IMR-90 (cell line): ENCODE results near the gene KRTAP5-9. TPM values are rescaled to one million over a fixed set of nuclear protein-coding genes. Genes with fewer than 3 reads are reported as not detected.

Experiments
- ATAC-seq: fragments of 200-7000 bp; cut with Tn5 transposase; 2 replicates; pipeline ENCODE4 v1.9.1; 2020; ENCODE audit warnings: low read depth, mild to moderate bottlenecking, moderate library complexity
- BruUV-seq: library from RNA; stranded (reverse); fragments of 400-500 nt; replicated peaks from 2 replicates; lab custom pipeline; 2021; lab: Mats Ljungman, UMichigan
- CTCF ChIA-PET: fragments of 300-600 bp; formaldehyde crosslinking; extraction: SDS; loops from one replicate; lab custom pipeline; 2021; ENCODE audit warnings: antibody characterized with exemption; lab: Yijun Ruan, JAX
- POLR2A ChIA-PET: fragments of 300-600 bp; sonication (Branson Sonifier 250); formaldehyde crosslinking; loops from one replicate; lab custom pipeline; 2022; ENCODE audit warnings: antibody characterized with exemption; ENCODE audit not compliant: unreplicated experiment; lab: Charles Lee
- DNase-seq: peaks from one replicate; pipeline ENCODE4 v3.0.0; 2013
- H2AFZ ChIP-seq: replicated peaks from 2 replicates; pipeline ENCODE3; 2013; ENCODE audit warnings: low read length, mild to moderate bottlenecking; ENCODE audit not compliant: poor library complexity
- H2AK5ac ChIP-seq: 2 replicates; pipeline ENCODE4 v1.6.1; 2013; ENCODE audit warnings: low read depth, low read length, inconsistent platforms
- H2AK9ac ChIP-seq: replicated peaks from 2 replicates; pipeline ENCODE3; 2013; ENCODE audit warnings: mild to moderate bottlenecking, low read depth, low read length, moderate library complexity; ENCODE audit not compliant: poor library complexity
- H2BK120ac ChIP-seq: 2 replicates; pipeline ENCODE4 v1.6.1; 2013; ENCODE audit warnings: low read depth, low read length, inconsistent platforms
- H2BK15ac ChIP-seq: 3 replicates; pipeline ENCODE4 v1.6.1; 2013; ENCODE audit warnings: low read depth, low read length, inconsistent platforms
- H2BK20ac ChIP-seq: 2 replicates; pipeline ENCODE4 v1.6.1; 2013; ENCODE audit warnings: low read depth, mild to moderate bottlenecking, inconsistent platforms, low read length, moderate library complexity
- H2BK5ac ChIP-seq: 2 replicates; pipeline ENCODE4 v1.6.1; 2013; ENCODE audit warnings: mild to moderate bottlenecking, low read depth, low read length, inconsistent platforms; ENCODE audit not compliant: poor library complexity, severe bottlenecking
- H3K14ac ChIP-seq: replicated peaks from 2 replicates; pipeline ENCODE4 v1.6.1; 2013; ENCODE audit warnings: low read depth, low read length, inconsistent platforms
- H3K18ac ChIP-seq: 2 replicates; pipeline ENCODE4 v1.6.1; 2013; ENCODE audit warnings: low read depth, low read length, control low read depth
- H3K23ac ChIP-seq: 2 replicates; pipeline ENCODE4 v1.6.1; 2013; ENCODE audit warnings: low read depth, low read length, inconsistent platforms
- H3K27ac ChIP-seq: 2 replicates; pipeline ENCODE4 v1.5.1; 2013; ENCODE audit warnings: mild to moderate bottlenecking, control low read depth, low read length; ENCODE audit not compliant: insufficient read depth
- H3K27me3 ChIP-seq: 2 replicates; pipeline ENCODE4 v1.6.1; 2013; ENCODE audit warnings: low read length; ENCODE audit not compliant: control insufficient read depth, insufficient read depth
- H3K36me3 ChIP-seq: 2 replicates; pipeline ENCODE4 v1.6.1; 2013; ENCODE audit warnings: low read length, mixed read lengths; ENCODE audit not compliant: control insufficient read depth, insufficient read depth
- H3K4ac ChIP-seq: 2 replicates; pipeline ENCODE4 v1.6.1; 2013; ENCODE audit warnings: low read depth, low read length, inconsistent platforms
- H3K4me1 ChIP-seq: 2 replicates; pipeline ENCODE4 v1.6.1; 2013; ENCODE audit warnings: low read length, mixed read lengths; ENCODE audit not compliant: control insufficient read depth, insufficient read depth
- H3K4me2 ChIP-seq: 2 replicates; pipeline ENCODE4 v1.6.1; 2013; ENCODE audit warnings: low read depth, mild to moderate bottlenecking, control low read depth, low read length, moderate library complexity
- H3K4me3 ChIP-seq: 2 replicates; pipeline ENCODE4 v1.5.1; 2013; ENCODE audit warnings: low read depth, mild to moderate bottlenecking, control low read depth, low read length, moderate library complexity; ENCODE audit not compliant: insufficient read depth
- H3K56ac ChIP-seq: 2 replicates; pipeline ENCODE4 v1.6.1; 2013; ENCODE audit warnings: low read length, inconsistent platforms; ENCODE audit not compliant: insufficient read depth; ENCODE audit errors: extremely low read depth
- H3K79me1 ChIP-seq, 2 experiments: 2 replicates each; pipeline ENCODE4 v1.6.1; 2013; ENCODE audit warnings: low read length in 2 of 2, inconsistent platforms in 1 of 2, low read depth in 1 of 2
- H3K9ac ChIP-seq: 2 replicates; pipeline ENCODE4 v1.6.1; 2013; ENCODE audit warnings: low read depth, low read length, control low read depth
- H3K9me1 ChIP-seq: 2 replicates; pipeline ENCODE4 v1.6.1; 2013; ENCODE audit warnings: low read length, inconsistent platforms; ENCODE audit not compliant: insufficient read depth
- H3K9me3 ChIP-seq: 2 replicates; pipeline ENCODE4 v1.6.1; 2013; ENCODE audit warnings: low read length; ENCODE audit not compliant: control insufficient read depth, insufficient read depth
- H4K20me1 ChIP-seq: 2 replicates; pipeline ENCODE4 v1.6.1; 2013; ENCODE audit warnings: low read length, inconsistent platforms; ENCODE audit not compliant: insufficient read depth
- H4K5ac ChIP-seq: 2 replicates; pipeline ENCODE4 v1.6.1; 2013; ENCODE audit warnings: mild to moderate bottlenecking, low read depth, low read length, control low read depth
- H4K8ac ChIP-seq, 2 experiments: 2 replicates each; pipeline ENCODE4 v1.6.1; 2013; ENCODE audit warnings: low read depth in 2 of 2, low read length in 2 of 2, control low read depth in 1 of 2, inconsistent platforms in 1 of 2
- H4K91ac ChIP-seq: 2 replicates; pipeline ENCODE4 v1.6.1; 2013; ENCODE audit warnings: low read depth, low read length, inconsistent platforms; ENCODE audit not compliant: insufficient read depth
- CEBPB ChIP-seq: IDR thresholded peaks from 2 replicates; pipeline ENCODE4 v1.6.1; 2012; ENCODE audit warnings: low read depth, low read length, improper control_type of control experiment
- CTCF ChIP-seq: conservative IDR thresholded peaks from 2 replicates; pipeline ENCODE4 v1.5.1; 2012; ENCODE audit warnings: mild to moderate bottlenecking, low read depth, low read length, improper control_type of control experiment
- RAD21 ChIP-seq: IDR thresholded peaks from 2 replicates; pipeline ENCODE4 v1.6.1; 2012; ENCODE audit warnings: low read length, improper control_type of control experiment
- RFX5 ChIP-seq: IDR thresholded peaks from 2 replicates; pipeline ENCODE4 v1.8.0; 2012; ENCODE audit warnings: low read depth, mild to moderate bottlenecking, low read length, moderate library complexity
- SMC3 ChIP-seq: fragments of 150-350 bp; IDR thresholded peaks from 2 replicates; pipeline ENCODE4 v1.6.1; 2016; ENCODE audit warnings: low read depth, mild to moderate bottlenecking, antibody characterized with exemption, low read length, moderate library complexity
- WGBS, 2 experiments: methylation state at CpG; one replicate each; pipeline versions ENCODE4 v1.1.5 to v1.1.7; 2013; ENCODE audit warnings: missing lambda C conversion rate in 2 of 2; ENCODE audit not compliant: insufficient read length in 1 of 2; ENCODE audit errors: extremely low coverage in 2 of 2; 5-methylcytosine and 5-hydroxymethylcytosine counted together
- dilution Hi-C: fragments of 300-500 bp; cut with HindIII; formaldehyde crosslinking; loops from one replicate; pipeline ENCODE4 v1.14.3; 2018; ENCODE audit warnings: low sequenced_read_pairs; ENCODE audit not compliant: unreplicated experiment
- in situ Hi-C: fragments of 300-500 bp; cut with MboI; formaldehyde crosslinking; loops from 3 replicates; pipeline ENCODE4 v1.14.3; 2019; ENCODE audit warnings: low sequenced_read_pairs, inconsistent platforms, mixed read lengths
- intact Hi-C: fragments of 100-400 bp; cut with micrococcal nuclease; formaldehyde crosslinking; loops from 2 replicates; pipeline ENCODE4 v1.10.0; 2022
- polyA plus RNA-seq, 3 experiments: library from polyadenylated mRNA; depleted of rRNA; stranded (reverse); fragments of >200 nt; gene quantifications; 2 replicates each; pipeline ENCODE4 v1.2.3, GENCODE V29; 2012; ENCODE audit warnings: low replicate concordance in 1 of 3
- total RNA-seq: library from RNA; depleted of rRNA; stranded (reverse); fragments of >200 nt; gene quantifications from 2 replicates; pipeline ENCODE4 v1.2.3, GENCODE V29; 2012

The KRTAP5-9 gene
- total and polyA plus RNA-seq, 2 of the 4 experiments (the other 2 are of a cell fraction), result 0.09 TPM; not detected in 1

GRCh38 chr11:71499125-71499524 is 49.1 kb upstream of the KRTAP5-9 start:
- Histone ChIP-seq H4K8ac (no peak overlapping the region), H3K56ac (no peak overlapping the region), H3K4me3 (no peak overlapping the region), H3K27me3 (no peaks in the 10 kb centered on the region), H3K4me2 (no peak overlapping the region), H4K91ac (no peak overlapping the region), H3K9me3 (no peaks in the 10 kb centered on the region), H3K36me3 (peaks cover 61% of the 10 kb centered on the region), H2BK15ac (no peak overlapping the region), H2AFZ (no peak overlapping the region), H3K9me1 (peaks cover 7% of the 10 kb centered on the region; the same call in 1 of the 2 replicates), H3K9ac (no peak overlapping the region), H4K20me1 (no peaks in the 10 kb centered on the region), H3K14ac (no peak overlapping the region), H3K4me1 (no peaks in the 10 kb centered on the region), H2BK20ac (no peak overlapping the region), H3K23ac (no peak overlapping the region), H2BK120ac (no peak overlapping the region), H3K27ac (no peak overlapping the region), H3K79me1 (no peaks in the 10 kb centered on the region), H4K5ac (no peak overlapping the region), H2AK5ac (no peak overlapping the region), H3K18ac (no peak overlapping the region), H2AK9ac (no peak overlapping the region), H2BK5ac (no peak overlapping the region), H3K4ac (no peak overlapping the region)
- in situ Hi-C loops, result no loop called here
- BruUV-seq, result no TSS peak
- ChIA-PET POLR2A (no interaction called here), CTCF (no interaction called here)
- ATAC-seq, result no peak
- dilution Hi-C loops, result no loop called here
- DNase-seq, result peak; percentile 8
- TF ChIP-seq CEBPB (no peak), SMC3 (no peak), RFX5 (no peak), RAD21 (no peak), CTCF (no peak)
- intact Hi-C loops, result no loop called here
- no CpG with 5 or more reads among the region's 13 CpGs for WGBS, 2 experiments
